Cerebellar cortex (tissue), 1 donor: ENCODE measurements around the gene STK17B.
"Not testable (repeated sequence)": the region's sequence is repeated elsewhere in the genome, so short reads cannot be mapped to it uniquely, and the experiment has no call there.

Source experiments
- DNase-seq: peaks from one replicate; pipeline ENCODE4 v3.0.0-alpha.2; 2015; ENCODE audit warnings: low spot score

The STK17B gene

DNA sequence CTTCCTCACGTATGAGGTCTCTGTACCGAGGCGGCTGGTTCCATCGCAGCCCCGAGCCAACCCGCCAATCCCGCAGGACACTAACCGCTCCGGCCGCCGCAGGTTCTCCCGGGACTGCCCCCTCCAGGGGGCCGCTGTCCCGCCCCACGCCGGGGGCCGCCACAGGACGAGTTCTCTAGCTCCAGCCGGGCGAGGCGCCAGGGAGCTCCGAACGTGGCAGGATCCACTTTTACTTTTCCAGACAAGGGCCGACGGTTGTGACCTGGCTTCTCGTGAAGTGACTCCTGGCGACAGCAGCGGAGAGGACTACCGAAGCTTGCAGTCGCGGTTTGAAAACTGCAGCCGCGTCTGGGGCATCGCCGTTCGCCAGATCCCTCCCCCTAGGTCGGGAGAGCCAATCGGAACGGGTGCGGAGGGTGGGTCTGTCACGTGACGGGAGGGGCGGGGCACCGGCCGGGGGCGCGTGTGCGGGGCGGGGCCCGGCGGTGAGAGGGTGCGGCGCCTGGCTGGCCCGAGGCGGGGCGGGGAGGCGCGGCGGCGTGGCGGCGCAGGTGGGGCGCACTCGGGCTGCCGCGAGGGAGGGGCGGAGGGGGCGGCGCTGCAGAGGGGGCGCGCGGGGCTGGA, at the start of gene STK17B:
Gene STK17B (minus strand): TSS at position 331 of the 624 bp plus-strand sequence. CDS start 8,195 bp downstream, outside the sequence.
- DNase-seq, result peak; percentile 75

DNA sequence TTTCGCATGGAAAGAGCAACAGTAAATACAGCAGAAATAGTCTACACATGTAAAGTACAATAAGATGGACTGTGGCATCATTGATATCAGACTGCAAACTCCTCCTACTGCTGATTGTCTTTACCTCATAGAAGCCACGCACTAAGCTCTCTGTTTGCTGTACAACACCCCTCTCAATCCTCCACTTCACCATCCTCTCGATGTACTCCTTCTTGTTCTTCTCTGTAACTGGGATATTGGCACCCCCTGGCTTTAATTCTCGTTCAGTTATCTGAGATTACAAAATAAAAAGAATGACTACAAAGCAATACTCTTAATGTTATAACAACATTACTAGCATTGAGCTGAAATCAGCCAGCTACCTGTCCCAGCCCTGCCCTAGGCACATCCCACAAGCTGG, 49.3 kb upstream of the STK17B start:
- no peak for DNase-seq

DNA sequence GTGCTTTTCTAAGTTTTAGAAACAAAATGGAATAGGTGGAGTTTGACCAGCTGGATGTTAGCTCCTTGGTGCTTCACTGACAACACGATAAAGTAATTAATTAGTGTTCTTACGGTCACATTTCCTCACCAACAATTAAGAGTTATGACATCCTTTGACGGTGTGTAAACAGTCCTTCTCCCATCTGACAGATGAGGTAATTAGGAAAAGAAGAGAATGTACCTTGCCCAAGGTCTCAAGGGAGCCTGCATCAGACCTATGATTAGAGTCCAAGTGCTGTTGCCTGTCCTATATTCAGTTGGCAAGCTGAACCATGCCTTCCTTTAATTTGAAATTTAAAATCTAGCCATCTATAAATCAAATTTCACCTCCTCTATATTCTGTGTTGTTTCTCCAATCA, 48.3 kb upstream of the STK17B start:
- DNase-seq, result no peak

DNA sequence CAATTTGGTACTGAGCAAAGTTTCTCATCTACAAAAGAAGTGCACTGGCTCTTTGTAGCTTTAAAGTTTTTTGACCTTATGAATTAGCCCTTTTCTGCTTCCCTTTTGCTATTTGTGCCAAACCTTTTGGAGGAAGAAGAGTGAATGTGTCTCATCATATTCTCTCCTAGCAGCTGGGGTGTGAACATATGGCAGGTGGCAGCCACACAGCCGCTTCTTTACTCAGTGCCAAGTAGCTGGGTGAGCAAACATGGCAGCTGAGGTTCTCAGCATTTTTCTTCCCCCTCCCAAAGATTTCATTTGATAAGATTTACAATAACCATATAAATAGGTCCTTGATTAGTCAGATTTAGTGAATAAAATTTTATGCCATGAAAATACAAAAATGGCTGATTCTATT, 46.7 kb upstream of the STK17B start:
- DNase-seq, result peak; percentile 22

DNA sequence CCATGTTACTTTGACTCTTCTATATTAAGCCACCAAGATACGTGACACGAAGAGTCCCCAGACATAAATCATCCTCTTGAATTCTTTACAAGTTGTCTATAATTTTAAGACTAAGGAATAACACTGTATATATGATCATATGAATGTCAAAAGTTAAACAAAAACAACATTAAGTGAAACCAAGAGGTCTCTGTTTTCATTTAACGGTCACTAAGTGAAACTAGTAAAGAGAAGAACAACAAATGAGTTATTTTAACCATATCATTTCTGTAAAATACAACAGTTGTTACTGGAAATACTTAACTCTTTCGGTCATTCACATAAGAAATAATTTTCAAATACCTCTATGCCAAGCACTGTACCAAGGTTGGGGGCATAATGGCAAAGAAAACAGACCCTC, 45.7 kb upstream of the STK17B start:
- no peak for DNase-seq

DNA sequence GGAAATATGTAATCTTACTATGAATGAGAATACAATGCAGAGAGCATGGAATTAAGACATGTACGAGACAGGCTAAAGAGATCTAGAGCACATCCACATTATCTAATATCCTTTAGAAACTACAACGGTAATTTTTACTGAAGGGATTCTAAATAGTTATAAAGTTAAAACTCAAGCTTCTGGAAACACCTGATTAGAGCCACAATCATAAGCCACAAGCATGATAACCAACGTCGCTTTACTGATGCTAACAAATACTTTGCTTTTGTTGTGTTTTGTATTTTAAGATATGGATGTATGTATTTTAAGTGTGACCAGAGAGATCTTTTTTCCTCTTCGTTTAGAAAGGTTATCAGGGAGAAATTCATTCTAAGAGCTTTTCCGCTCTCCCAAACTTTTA, 44.0 kb upstream of the STK17B start:
- DNase-seq, result no peak

DNA sequence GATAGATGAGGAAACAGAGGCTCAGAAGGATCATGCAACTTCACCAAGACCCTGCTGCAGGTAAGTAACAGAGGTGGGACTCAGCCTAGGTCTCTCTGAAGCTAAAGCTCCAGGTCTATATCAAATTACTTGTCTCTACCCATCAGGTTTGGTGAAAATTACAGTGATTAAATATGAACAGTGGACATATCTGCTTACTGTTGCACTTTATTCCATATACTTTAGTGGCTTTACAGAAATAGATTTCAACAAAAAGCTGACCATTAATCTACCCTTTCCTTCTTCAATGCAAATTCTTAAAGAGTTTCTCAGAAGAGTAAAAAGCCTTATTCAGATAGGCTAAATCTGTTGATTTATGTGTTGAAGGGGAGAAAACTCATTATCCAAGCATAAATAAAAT, 42.8 kb upstream of the STK17B start:
- DNase-seq, result no peak

DNA sequence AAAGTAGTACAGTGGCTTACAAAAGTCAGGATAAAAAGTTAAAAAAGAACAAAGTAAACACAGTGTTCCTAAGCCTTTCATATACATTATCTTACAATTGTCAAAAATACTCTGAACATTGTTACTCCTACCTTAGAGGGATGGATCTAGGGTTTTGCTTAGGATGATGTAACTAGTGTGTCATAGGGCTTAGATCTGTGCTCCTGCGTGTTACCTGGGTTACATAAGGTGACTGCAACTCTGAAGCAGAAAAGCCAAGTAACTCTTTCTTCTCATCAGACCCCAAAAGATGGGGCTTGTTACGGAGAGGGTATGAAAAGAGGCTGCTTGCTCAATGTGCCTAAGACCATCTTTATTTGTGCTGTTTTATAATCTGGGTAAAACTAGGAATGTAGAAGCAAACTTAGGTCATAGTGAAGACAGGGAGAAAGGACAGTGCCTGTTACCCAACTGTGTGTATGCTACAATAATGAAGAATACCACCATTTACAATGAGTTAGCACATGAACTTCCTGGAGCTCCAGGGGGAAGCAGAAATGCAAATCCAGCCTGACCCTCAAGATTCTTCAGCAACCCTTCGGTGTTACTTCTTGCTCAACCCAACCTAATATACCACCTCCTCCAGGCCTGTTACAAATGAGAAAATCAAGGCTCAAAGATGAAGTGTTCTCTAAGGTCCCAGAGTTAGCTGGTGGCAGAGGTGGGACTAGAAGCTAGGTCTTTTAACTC, 42.0 kb upstream of the STK17B start:
- no peak for DNase-seq

DNA sequence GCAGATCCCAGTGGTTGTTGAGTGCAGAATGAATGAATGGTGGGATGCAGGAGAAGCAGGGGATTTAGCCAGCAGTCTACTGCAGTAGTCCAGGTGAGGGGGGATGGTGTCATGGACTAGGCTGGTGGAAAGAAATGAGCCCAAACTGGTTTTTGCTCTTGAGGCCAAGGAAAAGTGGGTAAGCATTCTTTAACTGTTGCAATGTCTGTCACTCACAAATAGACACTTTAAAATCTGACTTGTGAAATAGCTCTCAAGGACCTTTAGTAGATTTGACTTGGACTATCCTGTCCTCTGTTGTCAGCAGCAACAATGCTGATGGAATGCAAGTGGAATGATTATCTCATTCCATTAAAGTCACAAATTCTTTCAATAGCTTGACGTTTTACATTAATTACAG, 37.5 kb upstream of the STK17B start:
- no peak for DNase-seq

DNA sequence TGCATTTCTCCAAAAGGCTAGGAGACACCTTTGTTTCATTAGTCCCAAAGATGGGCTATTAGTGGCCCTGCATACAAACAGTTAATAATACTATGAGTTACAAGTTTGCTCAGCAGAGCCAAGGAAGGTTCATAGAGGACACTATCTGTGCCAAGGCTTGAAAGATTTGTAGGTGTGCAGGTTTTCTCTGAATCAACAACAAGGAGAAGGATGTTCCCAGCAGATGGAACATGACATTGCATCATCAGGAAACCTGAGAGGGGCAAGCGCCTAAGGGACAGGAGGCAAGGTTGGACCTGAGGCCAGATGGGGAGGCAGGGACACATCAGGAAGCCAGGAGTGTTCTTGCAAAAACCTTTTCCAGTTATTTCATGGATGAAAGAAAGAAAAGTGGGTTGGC, 35.4 kb upstream of the STK17B start:
- no peak for DNase-seq

DNA sequence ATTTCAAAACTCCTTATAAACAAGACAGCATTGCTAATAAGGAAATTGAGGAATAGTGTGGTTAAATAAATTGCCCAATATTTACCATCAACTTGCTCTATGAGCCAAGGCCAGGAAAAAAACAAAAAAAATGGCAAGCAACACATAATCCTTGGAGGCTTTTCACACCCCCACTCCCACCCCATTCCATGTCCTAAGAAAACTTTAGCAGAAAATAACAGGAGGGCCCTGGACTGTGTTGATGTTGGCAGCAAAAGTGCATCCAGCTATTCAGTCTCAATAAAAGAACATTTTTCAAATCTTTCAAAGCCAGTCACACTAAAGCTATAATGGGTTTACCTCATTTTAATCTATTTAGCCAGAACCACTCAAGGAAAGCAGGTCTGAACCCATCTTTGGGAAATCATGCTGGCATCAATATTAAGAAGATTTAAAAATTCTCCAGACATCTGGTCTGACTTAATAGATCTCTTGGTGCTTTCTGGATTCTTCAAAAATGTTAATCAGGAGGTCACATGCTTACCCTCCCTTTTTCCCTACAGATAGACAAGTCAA, 34.6 kb upstream of the STK17B start:
- DNase-seq, result no peak

DNA sequence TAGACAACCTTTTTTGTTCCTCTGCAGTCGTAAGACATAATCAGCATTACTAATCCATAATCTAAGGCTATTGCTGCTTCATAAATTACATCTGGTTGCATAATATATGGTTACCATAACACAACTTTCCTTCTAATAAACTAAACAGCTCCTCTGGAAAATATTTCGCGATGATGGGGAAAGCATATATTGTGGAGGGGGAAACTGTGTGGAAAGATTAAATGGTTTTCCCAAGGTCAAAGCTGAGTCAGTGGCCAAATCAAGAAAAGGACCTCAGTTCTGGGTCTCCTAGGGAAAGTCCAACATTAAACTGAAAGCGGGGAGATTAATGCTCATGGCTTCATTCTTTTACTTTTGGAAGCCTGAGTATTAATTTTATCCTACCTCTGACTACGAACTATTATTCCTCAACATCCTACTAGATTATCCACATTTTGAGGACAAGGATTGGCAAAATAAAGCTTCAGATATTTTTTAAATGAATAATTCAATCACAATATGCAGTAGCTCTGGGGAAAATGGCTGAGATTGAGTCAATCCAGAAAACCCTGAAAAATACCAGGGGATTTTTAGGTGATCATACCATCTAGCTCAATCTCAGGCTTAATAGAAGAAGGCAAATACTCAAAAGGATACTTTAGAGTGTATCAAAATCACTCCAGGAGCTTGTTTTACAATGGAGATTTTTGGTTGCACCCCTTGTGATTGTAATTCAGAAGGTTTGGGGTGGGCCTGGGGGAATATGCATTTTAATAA, 33.8 kb upstream of the STK17B start:
- no peak for DNase-seq

DNA sequence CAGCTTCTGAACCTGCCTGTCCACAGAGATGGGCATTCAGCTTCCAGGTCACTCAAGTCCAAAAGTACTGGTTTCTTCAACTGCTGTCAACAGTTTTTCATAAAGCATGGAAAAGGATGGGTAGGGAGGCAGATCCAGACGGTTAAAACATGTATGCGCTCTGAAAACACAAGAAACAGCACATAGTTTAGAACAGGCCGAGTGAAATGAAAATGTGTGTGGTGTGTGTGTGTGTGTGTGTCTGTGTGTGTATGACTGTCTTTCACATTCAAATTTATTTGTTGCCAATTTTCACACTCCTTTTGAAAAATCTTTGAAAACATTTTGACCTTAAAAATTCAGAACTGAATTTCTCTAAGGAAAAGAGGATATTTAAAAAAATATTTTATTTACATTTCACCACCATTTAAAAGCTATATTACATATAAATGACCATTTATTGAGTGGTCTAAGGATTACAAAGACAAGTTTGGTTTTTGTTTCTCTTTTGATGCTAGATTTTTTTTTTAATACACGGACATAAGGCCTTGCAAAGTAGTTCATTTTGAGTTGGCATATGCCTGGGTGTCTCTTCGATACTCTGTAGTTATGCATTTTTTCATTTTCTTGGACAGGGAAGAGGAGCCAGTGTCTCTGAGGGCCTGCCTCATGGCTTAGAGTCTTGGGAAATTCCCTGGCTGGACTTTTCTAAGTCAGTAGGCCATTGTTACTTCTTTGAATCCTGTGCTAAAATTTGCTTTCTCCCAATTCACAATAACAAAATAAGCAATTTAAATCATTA, 30.0 kb upstream of the STK17B start:
- no peak for DNase-seq

DNA sequence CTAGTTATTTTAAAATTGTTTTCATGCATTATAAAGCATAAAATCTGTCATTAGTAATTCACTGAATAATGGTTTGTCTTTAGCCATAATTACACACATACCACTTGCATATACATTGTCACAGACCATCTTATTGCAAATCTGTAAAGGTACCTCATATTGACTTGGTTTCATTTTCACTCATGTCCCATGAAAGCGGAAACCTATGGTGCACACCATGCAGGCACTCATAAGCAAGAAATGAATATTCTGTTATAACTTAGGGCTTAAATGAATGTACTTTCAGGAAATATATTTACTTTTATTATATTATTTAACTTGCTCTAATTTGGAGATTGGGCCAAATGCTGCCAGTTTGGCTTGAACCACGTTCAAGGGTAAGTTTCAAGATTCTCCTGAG, 29.2 kb upstream of the STK17B start:
- no peak for DNase-seq

DNA sequence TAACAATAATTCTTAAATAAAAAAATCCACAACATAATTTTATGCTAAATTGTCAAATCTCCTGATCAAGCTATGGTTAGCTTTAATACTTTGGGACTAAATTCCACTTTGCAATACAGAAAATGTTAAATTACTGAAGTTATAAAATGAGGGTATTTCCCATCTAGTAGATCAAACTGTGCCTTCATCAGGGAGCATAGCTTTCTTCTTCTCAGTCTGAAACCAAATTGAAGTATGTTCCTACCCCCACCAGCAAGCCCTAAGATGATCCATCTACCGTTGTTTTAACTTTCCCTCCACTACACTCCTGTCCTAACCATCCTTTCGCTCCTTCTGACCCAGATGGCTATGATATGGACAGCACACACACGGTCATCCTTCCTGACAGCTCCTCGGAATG, 24.4 kb upstream of the STK17B start:
- DNase-seq, result no peak

DNA sequence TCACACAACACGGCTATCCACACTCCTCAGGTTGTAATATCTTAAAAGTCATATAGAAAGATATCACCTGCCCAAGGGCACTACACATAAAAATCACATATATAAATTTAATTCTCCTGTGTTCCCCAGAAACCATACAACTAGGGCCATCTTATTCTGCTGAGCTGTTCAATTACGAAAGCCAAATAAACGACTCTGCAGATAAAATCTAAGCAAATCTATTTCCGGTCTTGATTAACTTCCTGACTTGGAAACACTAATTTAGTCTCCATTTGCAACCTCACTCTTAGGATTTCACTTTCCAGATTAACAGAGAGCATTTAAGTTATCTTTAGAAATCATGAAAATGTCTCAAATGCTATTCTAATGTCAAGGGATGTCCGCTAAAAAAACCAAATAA, 23.9 kb upstream of the STK17B start:
- DNase-seq, result no peak

DNA sequence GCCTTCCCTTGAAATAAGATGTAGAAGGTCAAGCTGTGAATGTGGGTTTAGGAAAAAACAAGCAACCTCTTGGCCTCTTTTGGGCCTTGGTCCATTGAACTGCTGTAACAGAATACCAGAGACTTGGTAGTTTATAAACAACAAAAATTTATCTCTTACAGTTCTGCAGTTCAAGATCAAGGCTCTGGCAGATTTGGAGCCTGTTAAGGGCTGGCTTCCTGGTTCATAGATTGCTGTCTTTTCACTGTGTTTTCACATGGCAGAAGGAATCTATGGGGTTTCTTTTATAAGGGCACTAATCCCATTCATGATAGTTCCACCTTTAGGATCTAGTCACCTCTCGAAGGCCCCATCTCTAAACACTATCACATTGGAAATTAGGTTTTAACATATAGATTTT, 20.2 kb upstream of the STK17B start:
- no peak for DNase-seq

DNA sequence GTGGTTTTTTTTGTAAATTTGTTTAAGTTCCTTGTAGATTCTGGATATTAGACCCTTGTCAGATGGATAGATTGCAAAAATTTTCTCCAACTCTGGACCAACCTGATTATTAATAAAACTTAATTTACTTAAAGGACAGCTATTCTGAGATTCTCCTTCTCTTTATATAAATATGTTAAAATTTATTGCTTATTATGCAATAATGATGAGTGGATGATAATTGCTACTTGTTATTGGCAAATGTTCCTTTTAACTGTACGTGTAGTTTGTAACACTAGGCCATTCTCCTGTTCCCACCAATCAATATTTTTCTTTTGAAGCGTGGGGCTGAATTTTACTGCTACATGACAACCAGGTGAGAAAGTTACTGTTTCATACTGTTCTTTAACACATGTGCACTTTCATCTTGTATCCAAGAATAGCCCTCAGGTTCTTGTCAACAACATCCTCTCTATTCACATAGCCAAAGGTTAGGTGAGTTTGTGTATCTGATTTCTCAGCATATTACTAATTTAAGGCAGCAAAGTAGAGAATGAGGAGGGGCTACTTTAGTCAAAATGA, 16.6 kb upstream of the STK17B start:
- DNase-seq, result no peak

DNA sequence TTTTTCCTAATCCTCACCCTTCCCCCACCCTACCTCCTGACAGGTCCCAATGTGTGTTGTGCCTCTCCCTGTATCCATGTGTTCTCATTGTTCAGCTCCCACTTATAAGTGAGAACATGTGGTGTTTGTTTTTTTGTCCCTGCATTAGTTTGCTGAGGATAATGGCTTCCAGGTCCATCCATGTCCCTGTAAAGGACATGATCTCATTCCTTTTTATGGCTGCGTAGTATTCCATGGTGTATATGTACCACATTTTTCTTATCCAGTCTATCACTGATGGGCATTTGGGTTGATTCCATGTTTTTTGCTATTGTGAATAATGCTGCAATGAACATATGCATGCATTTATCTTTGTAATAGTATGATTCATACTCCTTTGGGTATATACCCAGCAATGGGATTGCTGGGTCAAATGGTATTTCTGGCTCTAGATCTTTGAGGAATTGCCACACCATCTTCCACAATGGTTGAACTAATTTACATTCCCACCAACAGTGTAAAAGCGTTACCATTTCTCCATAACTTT, 15.9 kb upstream of the STK17B start:
- DNase-seq, result not testable (repeated sequence)

DNA sequence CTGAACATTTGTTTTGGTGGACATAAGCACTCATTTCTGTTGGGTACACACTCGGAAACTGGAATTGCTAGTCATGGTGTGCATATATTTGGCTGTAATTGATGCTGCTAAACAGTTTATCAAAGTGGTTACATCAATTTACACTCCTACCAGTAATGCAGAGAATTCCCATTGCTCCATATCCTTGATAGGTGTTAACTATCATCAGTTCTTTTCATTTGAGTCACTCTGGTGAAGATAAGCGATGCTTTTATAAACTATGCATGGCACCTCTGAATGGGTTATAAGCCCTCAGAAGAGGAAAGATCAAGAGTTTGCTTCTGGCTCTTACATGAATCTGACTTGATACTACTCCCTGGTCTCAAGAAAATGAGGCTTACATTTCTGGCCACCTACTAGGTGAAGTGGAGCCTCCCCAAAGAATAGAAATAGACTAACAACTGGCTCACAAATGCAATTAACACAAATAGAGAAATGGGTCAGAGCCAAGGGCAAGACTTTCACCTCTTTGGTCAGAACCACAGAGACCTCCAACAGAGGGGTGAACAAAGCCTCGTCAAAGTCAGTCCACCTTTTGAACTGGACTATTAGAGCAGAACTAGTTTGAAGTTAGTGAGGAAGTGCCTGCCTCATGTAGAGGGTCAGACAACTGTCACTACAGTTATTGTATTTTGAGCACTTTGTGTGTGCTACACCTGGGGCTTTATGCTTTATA, 15.0 kb upstream of the STK17B start:
- no peak for DNase-seq

DNA sequence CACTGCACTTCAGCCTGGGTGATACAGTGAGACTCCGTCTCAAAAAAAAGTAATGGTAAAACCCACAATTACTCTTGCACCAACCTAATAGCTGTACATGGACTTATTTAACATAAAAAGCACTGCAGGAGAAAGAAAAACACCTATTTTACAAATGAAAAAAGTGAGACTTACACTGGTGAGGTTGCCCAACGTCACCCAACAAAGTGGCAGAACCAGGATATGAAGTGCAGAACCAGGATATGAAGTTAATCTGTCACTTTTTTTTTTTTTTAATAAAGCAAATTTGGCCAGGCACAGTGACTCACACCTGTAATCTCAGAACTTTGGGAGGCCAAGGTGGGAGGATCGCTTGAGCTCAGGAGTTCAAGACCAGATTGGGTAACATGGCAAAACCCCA, 13.5 kb upstream of the STK17B start:
- DNase-seq, result no peak
